Ectodermal cell (in vitro differentiated cells): ENCODE results near the gene JMJD4.

Experiments
- H3K27ac ChIP-seq: 2 replicates; pipeline ENCODE4 v1.7.0; 2013; ENCODE audit warnings: mild to moderate bottlenecking, low read depth, low read length; ENCODE audit not compliant: insufficient read depth, poor library complexity, severe bottlenecking
- H3K27me3 ChIP-seq: 2 replicates; pipeline ENCODE4 v1.7.0; 2013; ENCODE audit warnings: mild to moderate bottlenecking, low read length; ENCODE audit not compliant: insufficient read depth, control insufficient read depth, poor library complexity, severe bottlenecking
- H3K36me3 ChIP-seq: one replicate; pipeline ENCODE4 v1.7.0; 2013; ENCODE audit warnings: low read length; ENCODE audit not compliant: control insufficient read depth, insufficient read depth
- H3K4me1 ChIP-seq: one replicate; pipeline ENCODE4 v1.7.0; 2013; ENCODE audit warnings: low read length; ENCODE audit not compliant: control insufficient read depth, insufficient read depth
- H3K4me3 ChIP-seq: 2 replicates; pipeline ENCODE4 v1.7.0; 2013; ENCODE audit warnings: low read depth, low read length, control low read depth; ENCODE audit not compliant: insufficient read depth
- H3K9me3 ChIP-seq: 2 replicates; pipeline ENCODE4 v1.7.0; 2013; ENCODE audit warnings: mild to moderate bottlenecking, low read length, moderate library complexity; ENCODE audit not compliant: control insufficient read depth
- WGBS, 2 experiments: methylation state at CpG; one replicate each; pipeline ENCODE4 v1.1.7; 2013; ENCODE audit warnings: missing lambda C conversion rate in 2 of 2; 5-methylcytosine and 5-hydroxymethylcytosine counted together

The JMJD4 gene

DNA sequence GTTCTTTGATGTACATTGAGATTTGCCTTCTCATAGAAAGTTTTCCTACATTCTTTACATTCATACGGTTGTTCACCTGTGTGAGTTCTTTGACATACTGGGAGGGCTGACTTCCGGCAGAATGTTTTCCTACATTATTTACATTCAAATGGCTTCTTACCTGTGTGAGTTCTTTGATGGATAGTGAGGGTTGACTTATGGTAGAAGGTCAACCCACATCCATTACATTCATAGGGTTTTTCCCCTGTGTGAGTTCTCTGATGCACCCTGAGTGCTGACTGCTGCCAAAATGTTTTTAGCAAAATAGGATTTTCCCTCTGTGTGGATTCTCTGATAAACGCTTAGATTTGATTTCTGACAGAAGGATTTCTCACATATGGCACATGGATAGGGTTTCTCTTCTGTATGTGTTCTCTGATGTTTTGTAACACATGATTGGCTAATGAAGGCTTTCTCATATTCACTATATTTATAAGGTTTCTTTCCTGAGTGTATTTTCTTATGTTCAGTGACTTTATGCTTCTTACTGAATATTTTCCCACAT is 37.7 kb downstream of the JMJD4 start:
- Histone ChIP-seq H3K27ac (no peak overlapping the region), H3K4me1 (no peaks in the 10 kb centered on the region), H3K27me3 (no peaks in the 10 kb centered on the region), H3K36me3 (no peaks in the 10 kb centered on the region), H3K4me3 (no peak overlapping the region), H3K9me3 (no peaks in the 10 kb centered on the region)
- 73 to 92% methylated on average over 1 to 3 of the region's 3 CpGs for WGBS, 2 experiments

DNA sequence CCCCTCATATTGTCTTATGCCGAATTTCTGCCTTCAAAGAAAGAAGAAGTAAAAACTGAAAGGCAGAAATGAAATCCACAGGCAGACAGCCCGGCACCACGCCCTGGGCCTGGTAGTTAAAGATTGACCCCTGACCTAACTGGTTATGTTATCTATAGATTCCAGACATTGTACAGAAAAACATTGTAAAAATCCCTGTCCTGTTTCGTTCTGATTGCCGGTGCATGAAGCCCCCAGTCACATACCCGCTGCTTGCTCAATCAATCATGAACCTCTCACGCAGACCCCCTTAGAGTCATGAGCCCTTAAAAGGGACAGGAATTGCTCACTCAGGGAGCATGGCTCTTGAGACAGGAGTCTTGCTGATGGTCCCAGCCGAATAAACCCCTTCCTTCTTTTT is 49.3 kb downstream of the JMJD4 start:
- no peaks in the 10 kb centered on the region for H3K4me1 ChIP-seq
- WGBS, 2 experiments = 91 to 94% methylated on average over 8 of the region's 8 CpGs
- no peak overlapping the region for H3K27ac ChIP-seq
- H3K27me3 ChIP-seq = no peaks in the 10 kb centered on the region
- H3K4me3 ChIP-seq = no peak overlapping the region
- H3K36me3 ChIP-seq = no peaks in the 10 kb centered on the region
- no peaks in the 10 kb centered on the region for H3K9me3 ChIP-seq
